A673 (cell line): ENCODE results near the gene RPTOR.

Source experiments
- CTCF ChIP-seq: fragments of 300-800, 200-600 bp; sonication (generic); conservative IDR thresholded peaks from 2 replicates; pipeline ENCODE4 v1.5.1; 2017; ENCODE audit warnings: low read depth, mild to moderate bottlenecking, antibody characterized with exemption, low read length, moderate library complexity, mixed read lengths
- EZH2 ChIP-seq: fragments of 200-600 bp; sonication (generic); IDR thresholded peaks from 2 replicates; pipeline ENCODE4 v1.6.1; 2017; ENCODE audit warnings: borderline replicate concordance, low read depth, mild to moderate bottlenecking, mixed read lengths, antibody characterized with exemption, low read length; ENCODE audit not compliant: poor library complexity, severe bottlenecking

GRCh38 chr17:80582165-80582564 is 37.5 kb downstream of the RPTOR start:
- TF ChIP-seq CTCF (no peak), EZH2 (no peak)
